Measurements from ENCODE around the gene GJB2. TPM values are rescaled to one million over a fixed set of nuclear protein-coding genes. Genes with fewer than 3 reads are reported as not detected.
"Not testable (repeated sequence)": the region's sequence is repeated elsewhere in the genome, so short reads cannot be mapped to it uniquely, and the experiment has no call there.

GJB2 gene
- total RNA-seq, 1 experiment from 2014 or later: 0.41 TPM

DNA sequence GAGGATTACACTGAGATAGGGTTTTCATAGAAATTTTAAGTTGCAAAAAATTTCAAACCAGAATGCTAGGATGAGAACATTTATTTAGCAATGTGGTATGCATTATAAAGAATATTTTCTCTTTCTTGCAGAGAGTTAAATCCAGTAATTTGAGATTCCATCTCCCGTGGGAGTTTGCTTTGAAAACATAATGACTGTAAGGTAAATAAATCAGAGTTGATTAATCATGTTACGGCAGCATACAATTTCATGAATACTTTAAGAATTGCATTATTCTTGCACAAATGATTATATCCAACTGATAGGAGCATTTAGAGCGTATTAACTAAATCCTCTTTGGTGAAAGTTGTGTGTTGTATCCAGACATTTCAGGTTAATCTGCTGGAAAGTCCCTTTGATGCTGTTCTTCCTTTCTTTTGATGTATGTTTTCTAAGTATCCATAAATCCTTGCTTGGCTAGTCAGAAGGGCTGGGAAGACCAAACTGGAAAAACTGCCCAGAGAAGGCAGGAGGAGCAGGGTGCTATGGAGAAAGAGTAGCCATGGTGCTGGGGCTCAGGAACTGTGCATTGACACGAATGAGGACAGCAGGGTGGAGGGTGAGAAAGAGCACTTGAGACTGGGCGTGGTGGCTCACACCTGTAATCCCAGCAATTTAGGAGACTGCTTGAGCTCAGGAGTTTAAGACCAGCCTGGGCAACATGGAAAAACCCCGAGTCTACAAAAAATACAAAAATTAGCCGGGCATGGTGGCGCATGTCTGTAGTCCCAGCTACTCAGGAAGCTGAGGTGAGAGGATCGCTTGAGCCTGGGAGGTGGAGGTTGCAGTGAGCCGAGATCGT, 27.1 kb downstream of the GJB2 start:
- no peak for DNase-seq (ENCODE audit: low spot score)

GRCh38 chr13:20161951-20162300, 30.8 kb downstream of the GJB2 start:
- no peak for DNase-seq (ENCODE audit: low spot score)

DNA sequence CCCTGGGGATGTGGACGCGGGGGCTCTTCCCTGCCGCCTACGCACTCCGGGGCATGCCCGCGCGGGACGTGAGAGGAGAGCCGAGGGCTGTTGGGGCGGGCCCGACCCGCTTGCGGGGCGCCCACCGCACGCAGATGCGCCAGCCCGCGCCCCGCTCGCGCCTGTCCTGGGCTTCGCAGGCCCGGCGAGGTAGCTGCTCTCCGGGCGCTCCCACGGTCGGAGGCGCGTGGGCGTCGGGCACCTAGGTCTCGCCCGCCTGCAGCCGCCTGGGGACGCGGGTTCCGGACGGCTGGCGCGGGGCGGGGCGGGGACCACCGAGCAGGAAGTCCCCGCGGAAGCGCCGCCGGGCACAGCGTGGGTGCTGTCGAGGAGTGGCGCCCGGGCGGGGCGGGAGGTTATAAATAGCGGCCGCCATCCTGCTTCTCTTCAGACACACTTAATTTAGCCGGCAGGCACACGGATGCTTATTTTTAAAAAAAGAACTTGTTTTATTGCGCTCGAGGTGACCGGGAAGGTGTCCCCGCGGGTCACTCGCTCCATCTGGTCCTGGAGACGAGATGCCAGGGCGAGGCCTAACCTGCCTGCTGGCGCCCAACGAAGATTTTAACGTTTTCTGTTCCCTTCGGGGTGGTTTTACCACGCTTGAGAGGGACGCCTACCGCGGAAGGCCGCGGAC, 31.3 kb downstream of the GJB2 start:
- DNase-seq (ENCODE audit: low spot score): no peak

GRCh38 chr13:20160306-20161274, 32.1 kb downstream of the GJB2 start, which contains the start of gene GJA3:
Gene GJA3, minus strand, starts transcription at chr13:20161052. Its CDS starts 17,764 bp downstream, at chr13:20143288.
- no peak for DNase-seq (ENCODE audit: low spot score)

GRCh38 chr13:20159646-20160305, 33.0 kb downstream of the GJB2 start:
- no peak for DNase-seq (ENCODE audit: low spot score)

DNA sequence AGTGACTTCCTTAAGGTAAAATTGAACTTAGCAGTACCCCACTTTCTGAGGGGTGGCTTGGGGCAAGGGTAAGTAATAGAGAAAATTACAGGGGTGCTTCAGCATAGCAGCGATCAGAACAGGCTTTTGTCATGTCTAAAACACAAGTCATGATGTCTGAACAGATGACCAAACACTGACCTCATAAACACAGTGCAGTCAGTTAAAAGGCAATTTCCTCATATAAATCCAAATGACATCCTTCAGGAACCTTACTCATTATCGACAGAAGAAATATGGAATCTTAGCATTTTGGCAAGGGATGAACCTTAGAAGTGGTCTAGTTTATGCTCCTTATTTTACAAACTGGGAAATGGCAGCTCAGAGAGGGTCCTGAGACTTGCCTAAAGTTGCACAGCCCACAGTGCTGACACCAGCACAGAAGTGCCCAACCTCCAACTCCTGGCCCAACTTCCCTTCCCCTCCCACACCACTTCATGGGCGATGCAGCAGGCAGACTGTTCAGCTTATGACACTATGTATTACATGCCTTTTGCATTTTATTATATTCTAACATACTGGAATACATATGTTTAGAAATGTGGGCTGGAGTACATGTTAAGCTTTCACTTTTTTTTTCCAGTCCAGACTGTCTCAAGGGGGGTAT, 35.5 kb downstream of the GJB2 start:
- DNase-seq (ENCODE audit: low spot score): no peak

DNA sequence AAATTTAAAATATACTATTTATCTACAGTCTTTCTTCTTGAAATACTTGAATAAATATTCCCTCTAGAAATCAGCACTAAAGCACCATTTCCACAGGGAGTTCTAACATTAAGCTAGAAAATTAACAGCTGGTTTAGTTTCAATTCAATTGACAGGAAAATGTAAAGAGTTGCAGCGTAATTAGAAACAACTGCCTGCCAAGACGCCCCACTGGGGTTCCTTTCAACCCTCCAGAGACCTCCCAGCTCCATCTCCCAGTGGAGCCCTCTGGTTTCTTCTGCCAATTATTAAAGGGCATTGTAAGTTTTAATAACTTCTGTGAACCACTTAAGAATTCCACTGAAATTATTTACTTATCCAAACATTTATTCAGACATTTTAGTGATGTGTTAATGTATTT, 36.0 kb downstream of the GJB2 start:
- DNase-seq (ENCODE audit: low spot score): no peak

- DNase-seq (ENCODE audit: low spot score): not testable (repeated sequence)
Measured at GRCh38 chr13:20153290-20153689, 39.4 kb downstream of the GJB2 start.

GRCh38 chr13:20151612-20152011, 41.1 kb downstream of the GJB2 start:
- DNase-seq (ENCODE audit: low spot score): no peak

DNA sequence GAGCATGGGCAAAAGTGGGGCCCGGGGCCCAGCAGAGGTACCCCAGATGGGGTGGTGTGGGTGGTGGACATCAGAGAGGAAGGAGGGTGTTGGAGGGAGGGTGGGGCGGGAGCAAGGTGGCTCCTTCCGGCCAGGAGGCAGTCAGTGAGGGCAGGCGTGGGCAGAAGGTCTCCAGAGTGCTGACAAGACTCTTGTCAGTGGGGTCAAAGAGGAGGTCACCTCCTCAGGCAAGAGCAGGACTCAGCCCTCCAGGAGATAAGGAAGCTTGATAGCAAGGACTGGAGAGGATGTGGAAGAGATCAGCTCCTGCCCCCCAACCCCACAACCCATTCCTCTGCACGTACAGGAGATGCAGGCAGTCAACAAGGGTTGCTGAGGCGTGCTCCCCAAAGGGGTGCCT, 41.7 kb downstream of the GJB2 start:
- DNase-seq (ENCODE audit: low spot score): no peak

DNA sequence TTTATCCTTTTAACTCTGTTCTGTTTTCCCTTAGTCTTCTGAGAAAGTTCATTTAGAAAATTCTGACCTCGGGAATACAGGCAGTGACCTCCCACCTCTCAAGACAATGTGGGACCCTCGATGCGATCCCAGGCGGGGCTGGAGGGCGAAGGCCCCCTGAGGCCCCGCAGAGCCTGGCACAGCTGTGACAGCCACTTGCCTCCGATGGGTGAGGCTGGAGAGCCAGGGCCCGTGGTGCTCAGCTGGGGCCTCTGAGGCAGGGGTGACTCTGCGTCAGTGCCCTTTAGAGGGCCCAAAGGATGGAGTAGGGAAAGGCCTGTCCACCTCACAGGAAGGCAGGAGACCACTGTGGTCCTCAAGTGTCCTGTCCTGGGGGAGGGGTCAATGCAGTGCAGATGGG, 42.2 kb downstream of the GJB2 start:
- no peak for DNase-seq (ENCODE audit: low spot score)

- no peak for DNase-seq (ENCODE audit: low spot score)
Measured at GRCh38 chr13:20149762-20150161, 43.0 kb downstream of the GJB2 start.

GRCh38 chr13:20148501-20149183, 44.1 kb downstream of the GJB2 start:
- no peak for DNase-seq (ENCODE audit: low spot score)

DNA sequence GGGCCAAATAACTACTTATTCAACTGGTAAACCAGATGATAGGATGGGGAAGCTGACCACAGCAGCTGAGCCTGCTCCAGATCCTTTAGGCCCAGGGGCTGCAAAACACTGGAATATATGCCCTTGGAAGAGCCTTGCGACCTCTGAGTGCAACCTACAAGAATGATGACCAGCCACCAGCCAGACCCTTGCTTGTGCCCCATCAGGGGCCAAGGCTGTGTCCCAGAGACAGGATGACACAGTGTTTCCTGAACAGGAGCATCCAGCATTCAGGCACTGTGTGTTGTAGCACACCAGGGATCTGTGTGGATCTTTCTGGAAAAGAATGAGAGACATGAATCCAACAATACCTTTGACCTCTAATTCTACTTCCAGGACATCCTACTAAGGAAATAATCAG, 46.4 kb downstream of the GJB2 start:
- DNase-seq (ENCODE audit: low spot score): no peak

DNA sequence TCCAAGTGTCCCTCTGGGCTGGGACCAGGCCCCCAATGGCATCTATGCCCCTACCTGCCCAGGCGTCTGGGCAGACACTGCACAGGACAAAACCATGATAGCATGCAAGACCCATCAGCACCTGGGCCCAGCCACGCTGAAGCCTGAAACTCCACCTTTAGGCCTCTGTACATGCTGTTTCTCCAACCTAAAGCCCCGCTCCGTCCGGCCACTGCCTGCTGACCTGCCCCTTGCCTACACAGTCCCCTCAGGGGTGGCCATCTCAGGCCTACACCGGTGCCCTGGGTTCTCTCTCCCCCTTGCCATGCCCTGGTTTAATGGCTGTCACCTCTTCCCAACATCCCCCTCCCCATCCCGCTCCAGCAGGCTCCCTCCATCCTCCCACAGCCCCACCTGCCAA, 47.2 kb downstream of the GJB2 start:
- DNase-seq (ENCODE audit: low spot score): no peak

GRCh38 chr13:20144141-20144850, 48.4 kb downstream of the GJB2 start:
- no peak for DNase-seq (ENCODE audit: low spot score)

- DNase-seq (ENCODE audit: low spot score): no peak
Measured at GRCh38 chr13:20142927-20143480, 49.7 kb downstream of the GJB2 start.

- DNase-seq (ENCODE audit: low spot score): no peak
Measured at GRCh38 chr13:20142023-20142926, 50.5 kb downstream of the GJB2 start.
